Measurements from ENCODE around the gene PDLIM4.

PDLIM4 gene

DNA sequence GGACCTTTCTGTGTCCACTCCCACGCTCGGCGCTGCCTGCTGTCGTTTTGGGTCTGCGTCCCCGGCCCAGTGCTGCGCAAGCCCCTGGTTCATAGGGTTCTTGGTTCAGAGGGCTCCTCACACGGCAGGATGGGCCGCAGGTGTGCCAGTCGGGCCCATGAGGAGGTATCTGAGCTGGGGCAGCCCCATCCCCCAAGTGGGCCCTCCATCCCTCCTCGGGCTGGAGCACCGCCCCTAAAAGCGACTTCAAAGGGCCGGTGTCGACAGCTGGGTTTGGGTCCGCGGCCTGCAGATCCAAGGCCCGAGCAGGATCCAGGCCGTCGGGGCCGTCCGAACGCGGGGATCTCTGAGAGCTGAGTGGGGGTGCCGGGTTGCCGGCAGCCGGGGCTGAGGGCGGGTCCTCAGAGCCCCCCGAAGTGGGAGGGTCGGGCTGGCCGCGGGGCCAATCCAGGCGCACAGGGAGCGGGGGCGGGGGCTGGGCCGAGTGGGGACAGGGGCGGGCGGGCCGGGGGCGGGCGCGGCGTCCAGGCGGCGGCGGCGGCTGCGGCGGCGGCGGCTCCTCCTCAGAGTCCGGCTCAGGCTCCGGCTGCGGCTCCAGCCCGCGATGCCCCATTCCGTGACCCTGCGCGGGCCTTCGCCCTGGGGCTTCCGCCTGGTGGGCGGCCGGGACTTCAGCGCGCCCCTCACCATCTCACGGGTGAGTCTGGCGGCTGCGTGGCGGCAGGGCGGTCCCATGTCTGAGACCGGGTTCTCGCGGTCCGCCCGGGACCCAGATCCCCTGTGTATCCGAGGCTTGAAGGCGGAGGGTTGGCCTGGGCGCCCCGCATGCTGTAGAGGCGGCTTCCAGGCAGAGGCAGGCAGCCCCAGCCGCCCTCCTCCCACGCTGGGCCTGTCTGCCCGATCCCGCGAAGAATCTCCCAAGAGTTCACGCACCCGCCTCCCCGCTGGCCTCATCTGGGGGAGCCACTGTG lies at the start of gene PDLIM4:
Gene PDLIM4 (plus strand): TSS at position 566 of the 971 bp plus-strand sequence. CDS start 39 bp downstream, at position 605.
- DNase-seq = no peak

DNA sequence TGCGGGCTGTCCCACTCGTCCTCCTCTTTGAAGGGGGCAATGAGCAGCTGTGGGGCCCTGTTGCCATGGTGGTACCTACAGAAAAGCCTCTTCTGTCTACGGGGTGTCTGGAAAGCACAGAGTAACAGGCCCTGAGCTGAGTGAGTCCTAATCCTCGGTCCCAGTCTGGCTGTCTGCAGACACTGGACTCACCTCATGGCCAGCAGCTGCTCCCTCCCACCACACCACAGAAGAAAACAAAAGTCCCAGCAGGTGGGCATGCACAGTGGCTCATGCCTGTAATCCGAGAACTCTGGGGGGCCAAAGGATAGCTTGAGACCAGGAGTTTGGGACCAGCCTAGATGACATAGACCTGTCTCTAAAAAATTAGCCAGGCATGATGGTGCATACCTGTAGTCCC lies 49.7 kb upstream of the PDLIM4 start:
- DNase-seq = no peak

GRCh38 chr5:132209131-132209530 lies 48.4 kb upstream of the PDLIM4 start:
- DNase-seq = no peak

- no peak for DNase-seq
Observed at GRCh38 chr5:132209901-132210545, 47.5 kb upstream of the PDLIM4 start.

GRCh38 chr5:132210944-132211343 lies 46.6 kb upstream of the PDLIM4 start:
- no peak for DNase-seq

DNA sequence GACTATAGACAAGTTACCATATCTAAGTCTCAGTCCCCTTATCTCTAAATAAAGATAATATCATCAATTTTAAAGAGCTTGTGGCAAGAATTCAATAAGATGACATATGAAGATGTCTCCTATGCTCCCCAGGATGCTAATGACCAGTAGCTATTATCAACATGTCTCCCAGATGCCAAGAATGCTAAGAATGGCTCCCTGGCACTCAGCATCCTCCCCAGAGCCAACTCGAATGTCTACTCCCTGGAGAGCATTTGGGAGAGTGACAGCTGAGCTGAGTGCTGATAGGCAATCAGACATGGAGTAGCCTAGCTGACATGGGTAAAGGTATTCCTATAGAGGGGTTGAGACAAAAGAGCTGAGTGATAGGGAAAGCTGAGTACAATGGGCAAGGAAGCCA lies 45.7 kb upstream of the PDLIM4 start:
- DNase-seq = no peak

GRCh38 chr5:132213666-132214065 lies 43.8 kb upstream of the PDLIM4 start:
- no peak for DNase-seq

DNA sequence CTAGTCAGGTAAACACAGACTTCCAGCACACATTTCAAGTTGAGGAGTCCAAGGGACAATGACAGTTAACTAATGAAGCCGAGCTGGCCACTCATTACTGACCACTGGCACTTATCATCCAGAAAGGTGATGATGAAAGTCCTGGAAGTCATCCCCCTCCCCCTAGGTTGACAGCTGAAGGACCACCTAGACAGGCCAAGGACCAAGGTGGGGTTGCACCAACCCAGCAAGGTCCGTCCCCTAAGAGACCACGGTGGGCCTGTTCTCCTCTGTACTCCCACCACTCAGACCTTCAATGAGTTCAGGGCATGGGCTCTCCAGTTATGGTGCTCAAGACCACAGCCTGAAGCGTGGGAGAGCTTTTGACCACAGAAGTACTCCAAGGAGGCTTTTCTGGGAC lies 43.0 kb upstream of the PDLIM4 start:
- DNase-seq = no peak

GRCh38 chr5:132215329-132215728 lies 42.2 kb upstream of the PDLIM4 start:
- DNase-seq = no peak

DNA sequence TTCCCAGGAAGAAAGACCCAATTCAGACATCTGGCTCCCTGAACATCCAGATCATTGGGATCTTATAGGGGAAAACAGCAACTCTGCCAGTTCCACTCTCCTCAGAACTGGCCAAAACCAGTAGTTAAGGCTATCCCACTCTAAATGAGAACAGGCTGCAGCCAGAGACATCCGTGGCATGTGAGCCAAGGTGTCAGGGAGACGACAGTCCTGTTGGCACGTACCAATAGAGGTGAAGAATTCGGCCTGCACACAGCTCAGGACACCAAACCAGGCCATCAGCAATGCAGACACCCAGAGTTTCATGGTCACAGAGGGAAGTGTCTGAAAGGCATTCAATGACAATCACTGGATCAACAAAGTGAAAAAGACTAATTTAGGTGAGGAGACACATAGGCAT lies 39.2 kb upstream of the PDLIM4 start:
- DNase-seq = no peak

- DNase-seq = no peak
Observed at GRCh38 chr5:132219289-132219970, 38.1 kb upstream of the PDLIM4 start.

- DNase-seq = no peak
Observed at GRCh38 chr5:132219981-132220380, 37.5 kb upstream of the PDLIM4 start.

DNA sequence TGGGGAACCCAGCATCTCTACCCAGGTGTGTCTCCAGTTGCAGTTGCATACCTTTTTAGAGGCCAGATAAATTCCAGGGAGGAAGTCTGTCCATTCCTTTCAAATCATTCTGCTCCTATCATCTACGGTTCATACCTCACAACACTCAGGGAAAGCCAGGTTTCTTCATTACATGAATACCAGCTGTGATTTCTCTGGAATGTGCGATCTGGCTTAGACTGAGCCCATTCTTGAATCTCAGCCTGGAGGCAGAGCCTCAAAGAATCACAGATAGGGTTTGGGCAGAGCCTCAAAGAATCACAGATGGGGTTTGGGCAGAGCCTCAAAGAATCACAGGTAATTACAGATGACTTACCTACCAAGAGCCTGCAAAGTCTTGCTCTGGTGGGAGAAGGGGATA lies 37.0 kb upstream of the PDLIM4 start:
- no peak for DNase-seq

DNA sequence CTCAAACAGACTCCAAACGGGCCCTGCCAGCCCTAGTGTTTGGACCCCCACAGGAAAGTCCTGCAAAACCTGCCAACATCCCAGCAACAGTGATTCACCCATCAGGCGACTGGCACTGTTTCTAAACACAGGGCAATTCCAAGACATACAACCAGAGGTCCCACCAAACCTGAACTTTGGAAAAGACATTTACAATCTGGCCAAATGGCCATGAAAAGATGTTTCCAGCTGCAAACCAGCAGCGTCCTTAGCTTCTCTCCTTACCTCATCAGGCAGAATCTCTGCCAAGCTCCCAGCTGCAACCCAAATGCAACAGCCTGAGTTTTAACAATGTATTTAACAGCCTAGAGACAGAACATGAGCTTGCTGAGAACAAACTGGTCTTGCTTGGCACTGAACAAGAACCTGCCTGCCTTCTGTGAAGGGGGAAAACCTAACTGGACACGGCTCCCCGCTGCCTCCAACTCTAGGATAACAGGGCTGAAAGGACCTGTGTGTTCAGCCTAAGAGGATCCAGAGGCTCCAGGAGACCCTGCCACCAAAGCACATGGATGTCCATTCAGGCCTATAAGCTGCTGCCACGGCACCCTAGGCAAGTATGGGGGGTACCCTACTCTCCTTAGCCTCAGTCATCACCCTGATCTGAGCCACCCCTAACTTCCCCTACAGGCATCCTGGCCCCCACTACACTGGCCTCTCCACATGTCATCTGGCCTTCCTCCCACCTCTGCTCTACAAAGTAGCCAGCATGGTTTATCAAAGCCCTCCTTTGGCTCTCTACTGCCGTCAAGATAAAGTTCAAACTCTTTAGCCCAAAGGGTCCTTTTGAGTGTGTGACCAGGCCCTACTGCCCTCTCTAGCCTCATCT lies 35.5 kb upstream of the PDLIM4 start:
- DNase-seq = no peak

DNA sequence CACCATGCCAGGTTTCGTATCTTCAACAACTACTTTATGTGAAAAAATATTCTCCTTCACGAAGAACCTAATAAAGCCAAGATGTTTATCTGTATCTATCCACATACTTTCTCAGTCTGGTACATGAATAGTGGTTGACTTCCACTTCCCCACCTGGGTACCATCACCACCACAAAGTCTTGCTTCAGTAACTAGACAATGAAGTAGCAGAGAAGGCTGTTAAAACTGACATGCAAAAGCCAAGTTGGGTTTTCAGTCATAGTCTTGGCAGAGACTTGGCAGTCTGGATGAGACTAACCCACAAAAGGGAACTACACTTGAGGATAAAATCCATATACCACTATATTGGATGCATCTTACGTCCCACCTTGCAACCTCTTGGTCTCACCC lies 34.9 kb upstream of the PDLIM4 start:
- no peak for DNase-seq

GRCh38 chr5:132223861-132224260 lies 33.6 kb upstream of the PDLIM4 start:
- no peak for DNase-seq

DNA sequence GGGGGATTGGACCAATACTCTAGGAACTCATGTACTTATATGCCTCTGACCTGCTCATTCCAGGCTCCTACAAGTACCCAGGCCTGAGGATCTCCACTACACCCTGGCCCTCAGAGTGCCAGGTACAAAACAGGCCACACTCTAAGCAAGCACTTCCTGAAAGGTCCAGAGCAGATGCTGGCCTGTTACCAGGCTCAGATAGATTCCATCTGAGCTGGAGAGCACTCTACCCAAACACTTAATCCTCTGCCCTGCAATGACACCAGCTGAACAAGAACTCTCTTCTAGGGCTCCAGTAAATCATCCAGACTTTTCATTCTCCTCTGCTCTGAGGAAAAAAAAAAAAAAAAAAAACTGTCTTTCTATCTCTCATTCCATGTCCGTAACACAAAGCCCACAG lies 32.8 kb upstream of the PDLIM4 start:
- no peak for DNase-seq

DNA sequence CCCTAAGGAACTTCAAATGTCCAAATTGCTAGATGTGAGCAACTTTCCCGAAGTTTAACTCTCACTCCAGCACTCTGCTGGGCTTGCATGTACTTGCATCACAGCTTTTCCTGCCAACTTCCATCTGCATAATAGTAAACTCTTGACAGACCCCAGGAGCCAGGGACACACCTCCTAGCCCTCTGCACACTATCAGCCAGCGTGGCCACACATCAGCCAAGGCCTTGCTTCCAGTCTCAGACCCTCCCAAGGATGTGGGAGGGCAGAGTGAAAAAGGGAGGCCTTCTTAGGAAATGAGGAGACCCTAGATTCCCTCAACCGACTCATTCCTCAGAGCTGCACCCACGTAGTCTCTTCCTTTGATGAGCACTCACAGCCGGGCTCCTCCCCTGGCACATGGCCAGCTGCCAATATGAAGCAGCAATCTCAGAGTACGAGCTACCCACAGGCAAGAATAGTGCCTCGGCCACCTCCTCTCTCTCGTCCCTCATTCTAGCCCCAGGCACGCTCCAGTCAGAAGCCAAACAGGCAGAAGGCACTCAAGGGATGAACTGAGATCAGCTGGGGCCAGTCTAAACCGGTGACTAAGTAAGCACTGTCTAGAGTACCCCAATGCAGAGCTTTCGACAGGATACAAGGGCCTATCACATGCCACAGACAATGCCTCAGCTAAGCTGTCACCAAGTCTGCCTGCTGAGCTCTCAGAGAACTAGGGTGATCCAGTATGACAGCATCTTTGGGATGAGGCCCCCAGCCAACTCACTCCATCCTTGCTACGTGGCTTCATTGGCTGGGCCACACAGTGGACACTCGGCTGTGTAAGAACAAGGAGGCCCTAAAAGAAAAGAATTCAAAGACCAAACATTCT lies 32.1 kb upstream of the PDLIM4 start:
- DNase-seq = no peak

GRCh38 chr5:132226516-132227234 lies 30.8 kb upstream of the PDLIM4 start:
- no peak for DNase-seq

DNA sequence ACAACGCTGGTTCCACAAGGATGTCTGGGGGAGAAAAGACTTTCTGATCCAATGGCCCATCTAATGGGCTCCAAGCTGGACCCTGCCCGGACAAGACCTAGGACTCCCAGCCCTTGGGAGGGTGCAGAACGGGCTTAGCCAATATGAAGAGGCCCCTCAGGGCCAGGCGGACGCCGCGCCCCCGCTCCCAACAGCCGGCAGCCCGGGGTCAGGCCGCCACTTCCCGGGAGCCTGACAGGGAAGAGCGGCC lies 30.3 kb upstream of the PDLIM4 start:
- DNase-seq = no peak

Measured in SW 1271 (cell line).